Stimulated activated CD4-positive, alpha-beta T cell treated with anti-CD3 and anti-CD28 coated beads, Interleukin-12 subunit alpha, Interleukin-12 subunit beta, amount 100 ng/mL, for 4 hours (primary cell): ENCODE measurements around the gene MBOAT2.

Experiments used
- DNase-seq: peaks from one replicate; pipeline ENCODE4 v3.0.0-alpha.2; 2020

The MBOAT2 gene

GRCh38 chr2:8851811-8852560 is 151.5 kb downstream of the MBOAT2 start:
- DNase-seq: no peak

GRCh38 chr2:8850845-8851487 is 152.5 kb downstream of the MBOAT2 start:
- DNase-seq: no peak

- no peak for DNase-seq
Observed at GRCh38 chr2:8849327-8849726, 154.2 kb downstream of the MBOAT2 start.

- no peak for DNase-seq
Observed at GRCh38 chr2:8848328-8849100, 155.0 kb downstream of the MBOAT2 start.

GRCh38 chr2:8847400-8847799 is 156.1 kb downstream of the MBOAT2 start:
- no peak for DNase-seq

GRCh38 chr2:8841932-8842331 is 161.6 kb downstream of the MBOAT2 start:
- DNase-seq: no peak

GRCh38 chr2:8840475-8841091 is 162.9 kb downstream of the MBOAT2 start:
- no peak for DNase-seq

- no peak for DNase-seq
Observed at GRCh38 chr2:8839189-8839965, 164.1 kb downstream of the MBOAT2 start.

GRCh38 chr2:8837795-8838140 is 165.7 kb downstream of the MBOAT2 start:
- peak; percentile 4 for DNase-seq

- peak; percentile 81 for DNase-seq
Observed at GRCh38 chr2:8836971-8837794, 166.3 kb downstream of the MBOAT2 start, which contains the start of gene KIDINS220. Gene KIDINS220 (minus strand): TSS chr2:8837613. CDS start chr2:8827093, 10,520 bp downstream.

- no peak for DNase-seq
Observed at GRCh38 chr2:8835279-8835678, 168.2 kb downstream of the MBOAT2 start.

- no peak for DNase-seq
Observed at GRCh38 chr2:8833853-8834252, 169.6 kb downstream of the MBOAT2 start.

- no peak for DNase-seq
Observed at GRCh38 chr2:8831516-8831915, 172.0 kb downstream of the MBOAT2 start.

GRCh38 chr2:8827729-8828128 is 175.8 kb downstream of the MBOAT2 start:
- no peak for DNase-seq

GRCh38 chr2:8822218-8822617 is 181.3 kb downstream of the MBOAT2 start:
- no peak for DNase-seq

- no peak for DNase-seq
Observed at GRCh38 chr2:8821276-8822217, 181.9 kb downstream of the MBOAT2 start.

GRCh38 chr2:8819948-8820347 is 183.5 kb downstream of the MBOAT2 start:
- DNase-seq: no peak

- no peak for DNase-seq
Observed at GRCh38 chr2:8819194-8819593, 184.3 kb downstream of the MBOAT2 start.

- no peak for DNase-seq
Observed at GRCh38 chr2:8817221-8817620, 186.3 kb downstream of the MBOAT2 start.
